CD4-positive, alpha-beta T cell treated with Interferon alpha-2 for 1 hour (primary cell): ENCODE data around the gene DGKI.

ENCODE experiments used
- DNase-seq, 2 donors: peaks; one replicate each; pipeline ENCODE4 v3.0.0-alpha.2; 2020 to 2022

Gene DGKI

GRCh38 chr7:137684316-137684715 lies 162.5 kb downstream of the DGKI start:
- DNase-seq: no peak

- DNase-seq: no peak
These were observed 164.2 kb downstream of the DGKI start for GRCh38 chr7:137682596-137682995.

DNA sequence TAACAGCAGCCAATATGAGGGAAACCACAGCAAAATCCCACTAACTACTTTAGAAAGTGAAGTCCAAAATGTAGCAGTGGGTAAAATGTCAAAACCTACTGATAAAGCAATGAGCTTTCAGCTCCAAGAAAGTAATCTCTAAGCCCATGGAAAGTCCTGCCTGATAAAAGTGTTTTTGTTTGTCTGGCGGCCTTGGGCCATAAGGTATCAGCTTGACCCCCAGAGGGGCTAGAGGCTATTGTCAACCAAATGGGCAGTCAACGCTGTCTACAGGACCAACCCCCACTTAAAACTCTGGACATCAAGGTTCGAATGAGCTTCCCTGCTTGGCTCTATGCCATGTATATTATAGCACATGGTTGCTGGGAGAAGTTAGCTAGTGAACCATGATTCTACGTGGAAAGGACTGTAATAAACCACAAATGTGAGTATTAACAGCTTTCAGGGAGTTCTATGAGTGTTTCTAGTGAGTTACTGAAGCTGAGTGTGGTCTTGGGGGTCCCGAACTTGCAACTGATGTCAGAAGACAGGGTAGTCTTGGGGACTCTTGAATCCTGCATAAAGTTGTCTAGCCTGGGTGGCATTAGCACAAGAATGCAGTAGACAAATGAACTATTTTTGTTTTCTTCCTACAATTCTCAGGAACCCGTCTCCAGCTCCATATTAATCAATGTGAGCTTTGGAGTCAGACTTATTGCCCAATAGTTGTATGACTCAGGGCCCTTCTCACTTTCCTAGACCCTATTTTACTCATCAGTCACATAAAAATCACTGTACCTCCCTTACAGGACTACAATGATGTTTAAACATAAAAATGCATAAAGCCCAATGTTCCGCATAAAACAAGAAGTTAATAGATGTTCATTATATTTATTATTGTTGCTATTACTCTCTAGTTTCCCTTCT lies 164.9 kb downstream of the DGKI start:
- DNase-seq: no peak

GRCh38 chr7:137674551-137675409 lies 172.0 kb downstream of the DGKI start:
- no peak for DNase-seq

GRCh38 chr7:137674048-137674447 lies 172.7 kb downstream of the DGKI start:
- no peak for DNase-seq

- DNase-seq: no peak
These were observed 174.9 kb downstream of the DGKI start for GRCh38 chr7:137671920-137672319.

GRCh38 chr7:137670222-137671064 lies 176.3 kb downstream of the DGKI start:
- no peak for DNase-seq

DNA sequence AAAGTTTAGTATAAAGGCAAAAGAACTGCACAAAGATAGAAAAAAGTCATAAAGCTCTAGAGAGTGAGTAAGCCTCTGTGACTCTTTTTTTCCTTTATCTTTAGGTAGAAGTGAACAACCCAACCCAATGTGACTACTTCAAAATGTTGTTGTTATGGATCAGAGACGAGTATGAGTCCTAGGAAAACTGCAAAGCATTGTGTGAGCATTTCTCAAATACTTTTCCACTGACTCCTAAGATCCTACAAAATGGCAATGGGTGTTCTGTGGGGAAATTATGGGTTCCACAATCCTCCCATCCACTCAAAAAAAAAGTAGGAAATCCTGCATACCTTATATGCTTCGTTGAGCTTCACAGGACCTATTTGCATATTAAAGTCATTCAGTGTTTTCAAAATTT lies 177.1 kb downstream of the DGKI start:
- no peak for DNase-seq

- DNase-seq: no peak
These were observed 178.4 kb downstream of the DGKI start for GRCh38 chr7:137668404-137668803.

- DNase-seq: no peak
These were observed 179.0 kb downstream of the DGKI start for GRCh38 chr7:137667633-137668387.

- DNase-seq: no peak
These were observed 181.9 kb downstream of the DGKI start for GRCh38 chr7:137664846-137665245.

DNA sequence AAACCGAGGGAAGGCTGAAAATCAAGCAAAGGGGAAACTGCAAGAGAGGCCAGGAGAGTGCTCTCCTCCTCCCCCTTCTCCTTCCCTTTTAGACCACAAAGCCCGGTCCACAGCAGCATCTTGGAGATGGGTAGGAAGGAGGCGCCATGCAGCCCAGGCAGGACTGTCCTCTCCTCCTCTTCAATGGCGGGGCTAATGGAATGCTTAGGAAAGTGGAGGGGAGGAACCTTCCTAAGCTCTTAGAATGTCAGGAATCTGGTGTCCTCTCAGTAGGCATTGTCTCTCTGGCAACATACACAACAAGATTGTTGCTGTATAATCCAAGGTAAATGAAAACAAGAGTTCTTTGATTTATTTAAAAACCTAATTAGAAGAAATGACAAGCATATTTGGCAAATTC lies 185.1 kb downstream of the DGKI start:
- no peak for DNase-seq

- DNase-seq: no peak
These were observed 188.4 kb downstream of the DGKI start for GRCh38 chr7:137658190-137658900.

DNA sequence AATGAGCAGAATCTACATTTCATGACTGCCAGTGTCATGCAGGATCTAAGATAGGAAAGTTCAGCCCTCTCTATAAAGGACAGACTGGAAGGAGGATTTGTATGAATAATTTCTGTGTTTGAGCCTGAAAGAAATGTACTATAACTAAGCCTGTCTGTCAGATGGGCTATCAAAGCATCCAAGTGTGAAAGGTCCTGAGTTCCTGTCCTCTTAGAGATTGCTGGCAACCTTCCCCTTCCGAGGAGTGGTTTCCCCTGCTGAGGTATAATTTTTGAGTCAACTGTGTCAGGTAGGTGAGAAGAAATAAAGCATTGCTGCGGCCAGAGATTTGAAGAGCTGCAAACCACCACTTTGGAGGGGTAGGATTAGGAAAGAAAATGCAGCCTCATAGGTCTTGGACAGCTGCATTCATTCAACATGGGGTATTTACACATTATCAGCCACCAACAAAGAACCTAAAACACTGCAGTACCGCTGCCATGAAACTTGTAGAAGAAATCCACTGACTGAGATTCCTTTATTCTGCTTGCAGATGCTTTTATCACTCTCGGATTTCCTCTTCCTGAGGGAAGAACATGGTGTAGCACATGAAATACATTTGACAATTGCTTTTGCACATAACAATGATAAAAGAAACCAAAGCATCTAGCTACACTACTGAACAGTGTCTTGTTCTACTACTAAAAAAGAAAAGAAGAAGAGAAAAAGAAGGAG lies 189.1 kb downstream of the DGKI start:
- DNase-seq: no peak

DNA sequence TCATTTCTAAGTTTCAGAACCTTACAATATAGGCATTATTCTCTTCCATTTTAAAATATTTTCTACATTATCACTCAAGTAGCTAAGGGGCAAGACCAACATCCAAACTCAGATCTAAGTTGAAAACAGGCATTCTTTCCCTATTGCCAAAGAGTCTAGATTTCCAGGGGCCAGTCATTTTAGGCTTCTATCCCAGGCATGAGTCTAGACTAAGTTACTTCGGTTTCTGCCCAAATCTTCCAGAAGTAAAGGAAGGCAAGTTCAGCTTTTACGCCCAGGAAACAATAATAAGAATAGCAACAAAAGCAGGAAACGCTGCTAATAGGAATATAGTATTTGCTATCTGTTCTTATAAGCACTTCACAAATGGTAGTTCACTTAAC lies 189.9 kb downstream of the DGKI start:
- DNase-seq: no peak

DNA sequence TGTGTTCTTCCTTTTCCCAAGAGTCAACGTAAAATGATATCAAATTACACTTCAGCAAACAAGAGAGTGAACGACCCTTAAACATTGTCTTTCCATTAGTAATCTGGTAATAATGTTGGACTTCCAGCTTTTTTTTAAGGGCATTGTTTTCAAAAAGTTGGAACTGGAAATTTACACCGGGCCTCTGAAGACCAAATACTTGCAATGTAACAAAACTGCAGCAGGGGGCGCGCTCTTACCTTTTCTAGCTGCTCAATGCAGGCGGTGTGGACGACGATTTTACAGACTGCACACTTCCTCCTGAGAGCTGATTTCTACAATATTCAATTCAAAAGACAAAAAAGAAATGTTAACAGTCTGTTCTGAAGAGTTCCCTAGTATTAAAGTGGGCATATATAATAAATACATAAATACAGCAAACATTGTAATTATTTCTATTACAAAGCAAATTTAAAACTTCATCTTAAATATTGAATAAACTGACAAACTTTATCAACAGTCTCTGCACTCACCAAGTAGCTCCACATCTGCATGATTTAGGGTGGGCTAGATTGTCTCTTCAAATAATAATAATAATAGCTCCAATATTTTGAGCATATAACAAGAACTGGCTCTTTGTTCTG lies 190.4 kb downstream of the DGKI start:
- DNase-seq: peak; percentile 35 to 50

DNA sequence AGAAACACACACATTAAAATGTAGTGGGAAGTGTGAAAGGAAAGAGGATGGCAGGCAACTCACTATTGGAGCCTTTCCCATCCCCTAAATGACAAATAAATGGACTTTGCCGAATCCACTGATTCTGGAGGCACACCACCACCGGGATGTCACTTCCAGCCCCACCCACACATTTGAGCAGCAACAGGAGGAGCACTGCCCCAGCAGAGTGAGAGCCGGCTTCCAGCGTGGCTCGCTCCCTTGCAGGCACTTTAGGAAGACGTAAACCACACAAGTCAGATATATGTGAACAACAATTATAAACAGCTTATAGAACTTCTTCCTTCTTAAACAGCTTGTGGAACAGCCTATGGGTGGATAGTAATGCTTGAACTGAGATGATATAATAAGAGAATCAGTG lies 191.0 kb downstream of the DGKI start:
- no peak for DNase-seq

GRCh38 chr7:137652721-137653120 lies 194.1 kb downstream of the DGKI start:
- no peak for DNase-seq

DNA sequence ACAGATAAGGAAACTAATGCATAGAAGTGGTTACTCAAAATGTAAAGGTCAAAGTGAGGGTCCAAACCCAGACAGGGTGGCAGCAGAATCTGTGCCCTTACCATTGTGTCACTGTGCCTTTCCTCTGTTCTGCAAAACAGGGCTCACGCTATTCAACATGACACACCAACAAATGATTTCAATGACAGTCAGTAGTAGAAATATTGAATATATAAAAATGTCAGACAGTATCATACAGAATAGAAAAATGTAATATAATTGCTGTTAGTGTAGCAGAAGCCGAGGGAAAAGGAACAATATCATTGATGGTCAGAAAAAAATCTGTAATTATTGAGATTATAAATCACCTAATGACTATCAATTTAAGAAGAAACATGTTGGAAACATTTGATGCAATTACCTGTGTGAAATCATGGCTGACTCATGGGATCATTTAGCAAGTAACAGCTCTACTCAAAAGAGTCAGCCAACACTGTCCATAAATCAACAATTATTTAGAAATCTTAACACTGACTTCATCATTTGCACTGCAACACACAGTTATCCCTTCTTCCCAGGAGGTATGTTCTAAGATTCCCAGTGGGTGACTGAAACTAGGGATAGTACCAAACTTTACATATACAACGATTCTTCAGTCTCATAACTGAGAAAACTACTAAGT lies 198.7 kb downstream of the DGKI start:
- DNase-seq: no peak

DNA sequence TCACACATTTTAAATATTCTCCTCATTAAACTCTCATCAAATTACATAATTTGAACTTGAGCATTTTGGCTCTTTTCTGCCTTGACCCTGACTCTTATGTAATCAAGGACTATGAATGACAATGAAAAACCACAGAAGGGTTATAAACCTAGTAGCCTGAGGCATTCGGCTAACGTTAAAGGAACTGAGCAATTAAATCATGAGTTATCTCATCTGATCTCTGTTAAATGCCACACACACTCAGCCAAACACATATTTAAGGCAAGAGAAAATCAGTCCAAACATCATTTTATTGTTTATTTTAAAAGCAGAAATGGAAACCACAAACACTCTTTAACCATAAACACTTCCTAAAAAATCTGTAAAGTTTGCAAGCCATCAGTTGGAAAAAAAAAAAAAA lies 204.3 kb downstream of the DGKI start:
- no peak for DNase-seq
